ENCODE measurements around the gene LMO1.

- TF ChIP-seq CTCF (IDR thresholded peaks at IDR 0.05; ENCODE audit: insufficient read depth, low read length, poor library complexity, severe bottlenecking) (no peak), EZH2phosphoT487 (conservative IDR thresholded peaks at IDR 0.05; ENCODE audit: low read length) (no peak)
Measured at GRCh38 chr11:8235925-8236324, 27.8 kb downstream of the LMO1 start.
